Spinal cord (tissue), 10 donors: ENCODE data around the gene PDE4B. TPM values are rescaled to one million over a fixed set of nuclear protein-coding genes. Genes with fewer than 3 reads are reported as not detected.

Experiments used
- DNase-seq, 6 donors: peaks; one replicate each; pipeline versions ENCODE4 v3.0.0 to v3.0.0-alpha.2; 2013 to 2015; ENCODE audit warnings: low spot score in 6 of 6, low read depth in 4 of 6
- H3K27ac ChIP-seq: one replicate; pipeline ENCODE4 v1.5.1; 2013; ENCODE audit warnings: low read depth, low read length, control low read depth
- H3K27me3 ChIP-seq: one replicate; pipeline ENCODE4 v1.6.1; 2013; ENCODE audit warnings: low read length; ENCODE audit not compliant: control insufficient read depth, insufficient read depth
- H3K36me3 ChIP-seq: one replicate; pipeline ENCODE4 v1.6.1; 2013; ENCODE audit warnings: low read length; ENCODE audit not compliant: control insufficient read depth, insufficient read depth
- H3K4me1 ChIP-seq: one replicate; pipeline ENCODE4 v1.6.1; 2013; ENCODE audit warnings: low read length; ENCODE audit not compliant: control insufficient read depth, insufficient read depth
- H3K4me3 ChIP-seq: one replicate; pipeline ENCODE4 v1.5.1; 2013; ENCODE audit warnings: low read depth, low read length, control low read depth
- H3K9me3 ChIP-seq: one replicate; pipeline ENCODE4 v1.6.1; 2013; ENCODE audit warnings: low read length; ENCODE audit not compliant: control insufficient read depth, insufficient read depth
- WGBS: methylation state at CpG from one replicate; pipeline ENCODE4 v1.1.5; 2013; ENCODE audit warnings: missing lambda C conversion rate; ENCODE audit not compliant: insufficient coverage; 5-methylcytosine and 5-hydroxymethylcytosine counted together
- polyA plus RNA-seq, 2 donors: library from polyadenylated mRNA; unstranded; fragments of 120-200 nt; gene quantifications; one replicate each; pipeline ENCODE4 v1.2.1, GENCODE V29; 2013; ENCODE audit not compliant: insufficient read length in 2 of 2
- total RNA-seq, 2 donors: library from RNA; depleted of rRNA in 1 of 2; stranded (reverse); fragments of 120-200 nt in 1 of 2; fragments of >200 nt in 1 of 2; gene quantifications; one replicate each; pipeline versions ENCODE4 v1.2.3 to v1.2.4, GENCODE V29; 2013 to 2014
- donor health status: healthy.

PDE4B gene
- total and polyA plus RNA-seq, 4 donors: 57.7 to 181 (median 90.7) TPM

- no peaks in the 10 kb centered on the region for H3K9me3 ChIP-seq
- no peak overlapping the region for H3K4me3 ChIP-seq
- WGBS: 51% methylated on average over 2 of the region's 5 CpGs
- H3K36me3 ChIP-seq: peaks cover 4% of the 10 kb centered on the region
- H3K4me1 ChIP-seq: no peaks in the 10 kb centered on the region
- no peak overlapping the region for H3K27ac ChIP-seq
- DNase-seq: no peak
- no peaks in the 10 kb centered on the region for H3K27me3 ChIP-seq
Measured at GRCh38 chr1:66256629-66257572, 464.2 kb downstream of the PDE4B start.

- WGBS: 40% methylated on average over 1 of the region's 4 CpGs
- DNase-seq: no peak
- H3K4me3 ChIP-seq: no peak overlapping the region
- H3K4me1 ChIP-seq: no peaks in the 10 kb centered on the region
- H3K36me3 ChIP-seq: peaks cover 4% of the 10 kb centered on the region
- no peak overlapping the region for H3K27ac ChIP-seq
- no peaks in the 10 kb centered on the region for H3K27me3 ChIP-seq
- H3K9me3 ChIP-seq: no peaks in the 10 kb centered on the region
Measured at GRCh38 chr1:66258404-66259105, 465.9 kb downstream of the PDE4B start.

GRCh38 chr1:66261364-66261763 lies 468.7 kb downstream of the PDE4B start:
- Histone ChIP-seq H3K9me3 (no peaks in the 10 kb centered on the region), H3K4me1 (no peaks in the 10 kb centered on the region), H3K36me3 (no peaks in the 10 kb centered on the region), H3K27ac (no peak overlapping the region), H3K4me3 (no peak overlapping the region), H3K27me3 (no peaks in the 10 kb centered on the region)
- no peak for DNase-seq

- Histone ChIP-seq H3K36me3 (no peaks in the 10 kb centered on the region), H3K27me3 (no peaks in the 10 kb centered on the region), H3K27ac (peak overlapping the region; percentile 15), H3K4me1 (no peaks in the 10 kb centered on the region), H3K9me3 (no peaks in the 10 kb centered on the region), H3K4me3 (no peak overlapping the region)
- no peak for DNase-seq
- WGBS: 94% methylated on average over 5 of the region's 6 CpGs
Measured at GRCh38 chr1:66262208-66262963, 469.7 kb downstream of the PDE4B start.

- DNase-seq: no peak
- WGBS: 94% methylated on average over 2 of the region's 2 CpGs
- Histone ChIP-seq H3K4me1 (no peaks in the 10 kb centered on the region), H3K36me3 (no peaks in the 10 kb centered on the region), H3K27ac (no peak overlapping the region), H3K9me3 (no peaks in the 10 kb centered on the region), H3K27me3 (no peaks in the 10 kb centered on the region), H3K4me3 (no peak overlapping the region)
Measured at GRCh38 chr1:66265268-66265667, 472.6 kb downstream of the PDE4B start.

GRCh38 chr1:66265796-66266195 lies 473.1 kb downstream of the PDE4B start:
- no peak for DNase-seq
- H3K27me3 ChIP-seq: no peaks in the 10 kb centered on the region
- WGBS: no CpG with 5 or more reads among the region's 3 CpGs
- no peak overlapping the region for H3K27ac ChIP-seq
- no peaks in the 10 kb centered on the region for H3K36me3 ChIP-seq
- H3K9me3 ChIP-seq: no peaks in the 10 kb centered on the region
- no peak overlapping the region for H3K4me3 ChIP-seq
- H3K4me1 ChIP-seq: no peaks in the 10 kb centered on the region

GRCh38 chr1:66266350-66266749 lies 473.7 kb downstream of the PDE4B start:
- Histone ChIP-seq H3K27me3 (no peaks in the 10 kb centered on the region), H3K4me3 (no peak overlapping the region), H3K9me3 (no peaks in the 10 kb centered on the region), H3K36me3 (no peaks in the 10 kb centered on the region), H3K4me1 (no peaks in the 10 kb centered on the region), H3K27ac (no peak overlapping the region)
- DNase-seq: no peak
- WGBS: no CpG with 5 or more reads among the region's 6 CpGs

GRCh38 chr1:66266756-66267155 lies 474.1 kb downstream of the PDE4B start:
- no peak for DNase-seq
- Histone ChIP-seq H3K4me3 (no peak overlapping the region), H3K27ac (no peak overlapping the region), H3K27me3 (no peaks in the 10 kb centered on the region), H3K4me1 (peaks cover 1% of the 10 kb centered on the region), H3K9me3 (no peaks in the 10 kb centered on the region), H3K36me3 (no peaks in the 10 kb centered on the region)
- no CpG with 5 or more reads among the region's 3 CpGs for WGBS

GRCh38 chr1:66267201-66267940 lies 474.7 kb downstream of the PDE4B start:
- H3K27me3 ChIP-seq: no peaks in the 10 kb centered on the region
- H3K4me1 ChIP-seq: peaks cover 6% of the 10 kb centered on the region

More at GRCh38 chr1:66267201-66267940, 474.7 kb downstream of the PDE4B start:
- H3K9me3 ChIP-seq: no peaks in the 10 kb centered on the region
- H3K27ac ChIP-seq: peak overlapping the region; percentile 25
- H3K36me3 ChIP-seq: no peaks in the 10 kb centered on the region
- no peak for DNase-seq
- WGBS: no CpG with 5 or more reads among the region's 7 CpGs
- H3K4me3 ChIP-seq: no peak overlapping the region
